HepG2 (cell line): ENCODE data around the gene RERE. TPM values are rescaled to one million over a fixed set of nuclear protein-coding genes. Genes with fewer than 3 reads are reported as not detected.
A peak's percentile ranks its signal among the peaks of the same experiment; 100 is the strongest.

Experiments used
- AFF4 ChIP-seq: sonication (generic); formaldehyde crosslinking; IDR thresholded peaks from 2 replicates; pipeline ENCODE4 v1.4.0; 2020; ENCODE audit warnings: missing genetic modification reagents
- AKAP8 ChIP-seq: sonication (generic); formaldehyde crosslinking; IDR thresholded peaks from 2 replicates; pipeline ENCODE4 v1.5.1; 2020; ENCODE audit warnings: mild to moderate bottlenecking, missing genetic modification reagents
- ESRRA ChIP-seq: sonication (generic); formaldehyde crosslinking; IDR thresholded peaks from 2 replicates; pipeline ENCODE4 v1.5.1; 2020; ENCODE audit warnings: mild to moderate bottlenecking, low read depth, missing genetic modification reagents
- FOXA3 ChIP-seq: IDR thresholded peaks from 2 replicates; pipeline ENCODE4 v1.6.1; 2016; ENCODE audit warnings: missing genetic modification reagents, missing compliant biosample characterization
- GATA4 ChIP-seq: sonication (generic); IDR thresholded peaks from 2 replicates; pipeline ENCODE4 v1.6.1; 2016; ENCODE audit warnings: antibody characterized with exemption, low read depth, borderline replicate concordance
- GFI1 ChIP-seq: sonication (generic); formaldehyde crosslinking; IDR thresholded peaks from 2 replicates; pipeline ENCODE4 v1.5.0; 2020; ENCODE audit warnings: missing genetic modification reagents, mild to moderate bottlenecking, borderline replicate concordance
- HNRNPUL1 ChIP-seq: fragments of 200-400 bp; formaldehyde crosslinking; IDR thresholded peaks from 2 replicates; pipeline ENCODE4 v1.6.1; 2017; ENCODE audit warnings: low read depth, mild to moderate bottlenecking, low read length, moderate library complexity
- JARID2 ChIP-seq: sonication (generic); formaldehyde crosslinking; IDR thresholded peaks from 2 replicates; pipeline ENCODE4 v1.8.1; 2023; ENCODE audit warnings: missing genetic modification reagents, inconsistent platforms; ENCODE audit not compliant: insufficient replicate concordance
- KLF9 ChIP-seq: IDR thresholded peaks from 2 replicates; pipeline ENCODE4 v1.6.1; 2016; ENCODE audit warnings: low read depth
- NCOR1 ChIP-seq: fragments of 200-600 bp; sonication (generic); IDR thresholded peaks from 2 replicates; pipeline ENCODE4 v1.7.0; 2017; ENCODE audit warnings: antibody characterized with exemption, low read length, borderline replicate concordance
- NR2F1 ChIP-seq, 2 experiments: fragments of 450-650 bp in 1 of 2; formaldehyde crosslinking in 1 of 2; IDR thresholded peaks; 2 replicates each; pipeline versions ENCODE4 v1.5.0 to v1.6.1; 2016 to 2020; ENCODE audit warnings: mild to moderate bottlenecking in 1 of 2, missing compliant biosample characterization in 1 of 2, missing genetic modification reagents in 1 of 2, moderate library complexity in 1 of 2
- PBX3 ChIP-seq: sonication (generic); formaldehyde crosslinking; IDR thresholded peaks from 2 replicates; pipeline ENCODE4 v1.8.1; 2023; ENCODE audit warnings: missing genetic modification reagents, inconsistent platforms, borderline replicate concordance
- PPARG ChIP-seq: conservative IDR thresholded peaks from 2 replicates; pipeline ENCODE4 v1.6.1; 2016; ENCODE audit warnings: missing biosample characterization, missing genetic modification reagents
- RFXANK ChIP-seq: IDR thresholded peaks from 2 replicates; pipeline ENCODE4 v1.6.1; 2016
- SMAD1 ChIP-seq: sonication (generic); formaldehyde crosslinking; IDR thresholded peaks from 2 replicates; pipeline ENCODE4 v1.4.0; 2020; ENCODE audit warnings: missing genetic modification reagents, low read depth, mild to moderate bottlenecking, borderline replicate concordance
- ZC3H4 ChIP-seq: sonication (generic); formaldehyde crosslinking; IDR thresholded peaks from 2 replicates; pipeline ENCODE4 v1.4.0; 2020; ENCODE audit warnings: missing genetic modification reagents, borderline replicate concordance
- ZFX ChIP-seq: sonication (generic); formaldehyde crosslinking; IDR thresholded peaks from 2 replicates; pipeline ENCODE4 v1.4.0; 2020; ENCODE audit warnings: mild to moderate bottlenecking, low read depth, missing genetic modification reagents, moderate library complexity
- ZNF326 ChIP-seq: sonication (generic); formaldehyde crosslinking; IDR thresholded peaks from 2 replicates; pipeline ENCODE4 v1.4.0; 2020; ENCODE audit warnings: missing genetic modification reagents, borderline replicate concordance
- ZNF331 ChIP-seq: sonication (generic); formaldehyde crosslinking; IDR thresholded peaks from 2 replicates; pipeline ENCODE4 v1.4.0; 2020; ENCODE audit warnings: missing genetic modification reagents
- polyA plus RNA-seq, 8 experiments: library from polyadenylated mRNA; depleted of rRNA in 3 of 8; stranded (reverse) in 7 of 8; unstranded in 1 of 8; fragments of >200 nt; fragmentation: Illumina TruSeq in 4 of 8; extraction: Trizol in 4 of 8; gene quantifications; 2 replicates each; pipeline versions ENCODE4 v1.2.1 to v1.2.3, GENCODE V29; 2011 to 2016; ENCODE audit warnings: low read depth in 4 of 8, missing spikeins in 1 of 8, mixed read lengths in 1 of 8; ENCODE audit not compliant: insufficient read depth in 1 of 8
- total RNA-seq, 5 experiments: library from RNA; depleted of rRNA; stranded (reverse); fragments of >200 nt; fragmentation: Illumina TruSeq; extraction: Trizol; gene quantifications; 2 replicates each; pipeline ENCODE4 v1.2.3, GENCODE V29; 2016; ENCODE audit warnings: low read depth in 1 of 5
- TF ChIP-seq, protein P1 (sequence below): sonication (generic); formaldehyde crosslinking; IDR thresholded peaks from 2 replicates; pipeline ENCODE4 v1.8.1; 2022; ENCODE audit warnings: mild to moderate bottlenecking, missing genetic modification reagents
- TF ChIP-seq, protein P2 (sequence below): IDR thresholded peaks from 2 replicates; pipeline ENCODE4 v1.6.1; 2016; ENCODE audit warnings: mild to moderate bottlenecking, missing biosample characterization, missing genetic modification reagents
- TF ChIP-seq, protein P3 (sequence below): sonication (generic); formaldehyde crosslinking; IDR thresholded peaks from 2 replicates; pipeline ENCODE4 v1.8.0; 2022; ENCODE audit warnings: missing genetic modification reagents, mild to moderate bottlenecking, borderline replicate concordance

The RERE gene
- total and polyA plus RNA-seq, 2 of the 13 experiments (the other 11 are each of a cell fraction or from before 2014, with no cell fraction given): 18.3 to 21.9 TPM

- TF ChIP-seq JARID2 (CRISPR knock-in tag) (peak; percentile 26), NCOR1 (no peak), ZC3H4 (CRISPR knock-in tag) (0 out of 2 replicates have a peak, but pooled peaks have one; percentile 60), AKAP8 (peak; percentile 91; the same call in 1 of the 2 replicates), SMAD1 (CRISPR knock-in tag) (no peak), ZNF331 (CRISPR knock-in tag) (no peak; the same call in 1 of the 2 replicates), PBX3 (no peak), NR2F1 (CRISPR knock-in tag; IDR thresholded peaks at IDR 0.05) (peak in 1 of 2 experiments; percentile 30; a peak in 1 of 4 replicates), PPARG (CRISPR knock-in tag) (no peak), HNRNPUL1 (no peak), ESRRA (CRISPR knock-in tag) (no peak), KLF9 (CRISPR knock-in tag) (no peak), GATA4 (0 out of 2 replicates have a peak, but pooled peaks have one; percentile 41), GFI1 (CRISPR knock-in tag) (peak; percentile 65), FOXA3 (peak; percentile 17; the same call in 1 of the 2 replicates), AFF4 (CRISPR knock-in tag) (no peak; the same call in 1 of the 2 replicates), ZFX (CRISPR knock-in tag) (peak; percentile 43; the same call in 1 of the 2 replicates), ZNF326 (CRISPR knock-in tag) (0 out of 2 replicates have a peak, but pooled peaks have one; percentile 68), RFXANK (CRISPR knock-in tag) (no peak)
- TF ChIP-seq, protein P1, sequence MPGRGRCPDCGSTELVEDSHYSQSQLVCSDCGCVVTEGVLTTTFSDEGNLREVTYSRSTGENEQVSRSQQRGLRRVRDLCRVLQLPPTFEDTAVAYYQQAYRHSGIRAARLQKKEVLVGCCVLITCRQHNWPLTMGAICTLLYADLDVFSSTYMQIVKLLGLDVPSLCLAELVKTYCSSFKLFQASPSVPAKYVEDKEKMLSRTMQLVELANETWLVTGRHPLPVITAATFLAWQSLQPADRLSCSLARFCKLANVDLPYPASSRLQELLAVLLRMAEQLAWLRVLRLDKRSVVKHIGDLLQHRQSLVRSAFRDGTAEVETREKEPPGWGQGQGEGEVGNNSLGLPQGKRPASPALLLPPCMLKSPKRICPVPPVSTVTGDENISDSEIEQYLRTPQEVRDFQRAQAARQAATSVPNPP: 0 out of 2 replicates have a peak, but pooled peaks have one; percentile 16
- TF ChIP-seq, protein P2, sequence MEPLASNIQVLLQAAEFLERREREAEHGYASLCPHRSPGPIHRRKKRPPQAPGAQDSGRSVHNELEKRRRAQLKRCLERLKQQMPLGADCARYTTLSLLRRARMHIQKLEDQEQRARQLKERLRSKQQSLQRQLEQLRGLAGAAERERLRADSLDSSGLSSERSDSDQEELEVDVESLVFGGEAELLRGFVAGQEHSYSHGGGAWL (CRISPR knock-in tag): no peak
- TF ChIP-seq, protein P3, sequence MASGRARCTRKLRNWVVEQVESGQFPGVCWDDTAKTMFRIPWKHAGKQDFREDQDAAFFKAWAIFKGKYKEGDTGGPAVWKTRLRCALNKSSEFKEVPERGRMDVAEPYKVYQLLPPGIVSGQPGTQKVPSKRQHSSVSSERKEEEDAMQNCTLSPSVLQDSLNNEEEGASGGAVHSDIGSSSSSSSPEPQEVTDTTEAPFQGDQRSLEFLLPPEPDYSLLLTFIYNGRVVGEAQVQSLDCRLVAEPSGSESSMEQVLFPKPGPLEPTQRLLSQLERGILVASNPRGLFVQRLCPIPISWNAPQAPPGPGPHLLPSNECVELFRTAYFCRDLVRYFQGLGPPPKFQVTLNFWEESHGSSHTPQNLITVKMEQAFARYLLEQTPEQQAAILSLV: 0 out of 2 replicates have a peak, but pooled peaks have one; percentile 48
These were observed 40.8 kb upstream of the RERE start (continued) for GRCh38 chr1:8858112-8858668.
